ENCODE measurements around the gene PRR20E. TPM values are rescaled to one million over a fixed set of nuclear protein-coding genes. Genes with fewer than 3 reads are reported as not detected.

The PRR20E gene
- not detected in 2 replicates for total RNA-seq

DNA sequence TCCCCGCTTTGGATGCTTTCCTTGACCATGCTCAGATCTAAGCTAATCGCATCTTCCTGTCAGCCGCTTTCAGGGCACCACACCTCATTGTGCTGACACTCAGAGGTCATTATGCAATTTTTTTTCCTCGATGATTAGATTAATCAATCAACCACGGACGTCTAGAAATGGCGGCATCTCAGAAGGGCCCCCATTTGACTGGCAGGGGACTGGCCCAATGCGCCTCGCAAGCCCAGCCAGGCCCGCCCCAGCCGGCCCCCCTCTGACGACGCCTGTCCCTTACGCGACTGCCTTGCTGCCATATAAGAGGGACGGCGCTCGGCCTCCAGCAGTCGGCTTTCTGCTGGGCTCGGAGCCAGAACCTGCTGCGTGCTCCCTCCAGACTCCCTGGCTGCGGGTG lies at the start of gene PRR20E:
Gene PRR20E, plus strand, starts transcription at position 301 of the 400 bp plus-strand sequence. CDS start 387 bp downstream, outside the sequence.

DNA sequence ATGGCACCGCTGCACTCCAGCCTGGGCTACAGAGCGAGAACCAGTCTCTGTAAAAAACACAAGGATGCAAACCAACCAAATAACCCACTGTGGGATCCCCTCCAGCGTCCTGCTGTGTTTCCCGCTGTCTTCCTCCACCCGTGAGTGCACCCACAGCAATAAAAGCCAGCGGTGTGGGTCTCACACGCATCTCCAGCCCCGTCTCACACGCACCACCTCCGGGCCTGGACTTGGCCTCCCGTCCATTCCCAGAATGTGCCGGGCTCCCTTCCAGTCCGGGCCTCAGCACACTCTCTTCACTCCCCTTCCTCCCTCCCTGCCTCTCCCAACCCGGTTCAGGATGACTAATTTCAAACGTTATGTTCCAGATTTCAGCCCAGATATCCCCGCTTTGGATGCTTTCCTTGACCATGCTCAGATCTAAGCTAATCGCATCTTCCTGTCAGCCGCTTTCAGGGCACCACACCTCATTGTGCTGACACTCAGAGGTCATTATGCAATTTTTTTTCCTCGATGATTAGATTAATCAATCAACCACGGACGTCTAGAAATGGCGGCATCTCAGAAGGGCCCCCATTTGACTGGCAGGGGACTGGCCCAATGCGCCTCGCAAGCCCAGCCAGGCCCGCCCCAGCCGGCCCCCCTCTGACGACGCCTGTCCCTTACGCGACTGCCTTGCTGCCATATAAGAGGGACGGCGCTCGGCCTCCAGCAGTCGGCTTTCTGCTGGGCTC lies 26.6 kb upstream of the PRR20E start, which contains the start of gene PRR20A:
Gene PRR20A, plus strand, starts transcription at position 684 of the 734 bp plus-strand sequence. CDS start 387 bp downstream, outside the sequence.

GRCh38 chr13:57147188-57147587 lies 19.8 kb upstream of the PRR20E start, which contains the start of gene PRR20B:
PRR20B (plus strand) TSS chr13:57147488; CDS start chr13:57147875, 387 bp downstream.

GRCh38 chr13:57153761-57154160 lies 13.2 kb upstream of the PRR20E start, which contains the start of gene PRR20C:
PRR20C (plus strand) TSS chr13:57154061; CDS start chr13:57154448, 387 bp downstream.

GRCh38 chr13:57160332-57160731 lies 6.7 kb upstream of the PRR20E start, which contains the start of gene PRR20D:
PRR20D (plus strand) TSS chr13:57160632; CDS start chr13:57161019, 387 bp downstream.

Other genes with a start within 250 kb of the PRR20E start
- not detected in 2 replicates for gene PRR20A, start 26.3 kb upstream of the PRR20E start, total RNA-seq
- not detected in 2 replicates for gene PRR20B, start 19.7 kb upstream of the PRR20E start, total RNA-seq
- not detected in 2 replicates for gene PRR20C, start 13.1 kb upstream of the PRR20E start, total RNA-seq
- gene PRR20D, start 6.6 kb upstream of the PRR20E start, total RNA-seq, result not detected in 2 replicates